KMS-11 (cell line): ENCODE measurements around the gene RPS3.

ENCODE experiments used
- H2AFZ ChIP-seq: fragments of 200-600 bp; sonication (generic); 2 replicates; pipeline ENCODE4 v1.6.1; 2016; ENCODE audit warnings: antibody characterized with exemption, mixed run types, low read depth
- H3K27ac ChIP-seq: fragments of 200-600 bp; sonication (generic); 2 replicates; pipeline ENCODE4 v1.6.1; 2016; ENCODE audit warnings: mild to moderate bottlenecking, mixed run types
- H3K27me3 ChIP-seq: fragments of 200-600 bp; sonication (generic); 2 replicates; pipeline ENCODE4 v1.6.1; 2017; ENCODE audit warnings: mild to moderate bottlenecking, low read depth, mixed run types, moderate library complexity; ENCODE audit not compliant: insufficient read depth
- H3K36me3 ChIP-seq: fragments of 200-600 bp; sonication (generic); 2 replicates; pipeline ENCODE4 v1.6.1; 2017; ENCODE audit warnings: mild to moderate bottlenecking, mixed run types; ENCODE audit not compliant: insufficient read depth
- H3K4me1 ChIP-seq: fragments of 200-600 bp; sonication (generic); 2 replicates; pipeline ENCODE4 v1.6.1; 2016; ENCODE audit warnings: mild to moderate bottlenecking, low read depth, mixed run types; ENCODE audit not compliant: poor library complexity, severe bottlenecking
- H3K4me2 ChIP-seq: fragments of 200-600 bp; sonication (generic); 2 replicates; pipeline ENCODE4 v1.7.0; 2016; ENCODE audit warnings: mild to moderate bottlenecking, mixed run types
- H3K4me3 ChIP-seq: fragments of 200-600 bp; sonication (generic); IDR thresholded peaks from 2 replicates; pipeline ENCODE4 v1.6.1; 2017; ENCODE audit warnings: low read depth, low read length, mixed read lengths; ENCODE audit not compliant: insufficient read depth
- H3K79me2 ChIP-seq: fragments of 200-600 bp; sonication (generic); 2 replicates; pipeline ENCODE4 v1.6.1; 2016; ENCODE audit warnings: low read depth, mixed run types; ENCODE audit not compliant: insufficient read depth
- H3K9ac ChIP-seq: fragments of 200-600 bp; sonication (generic); 2 replicates; pipeline ENCODE4 v1.6.1; 2016; ENCODE audit warnings: mild to moderate bottlenecking, mixed run types
- H4K20me1 ChIP-seq: fragments of 200-600 bp; sonication (generic); 2 replicates; pipeline ENCODE4 v1.6.1; 2016; ENCODE audit warnings: mild to moderate bottlenecking, mixed run types; ENCODE audit not compliant: insufficient read depth
- CTCF ChIP-seq: fragments of 200-600 bp; sonication (generic); conservative IDR thresholded peaks from 2 replicates; pipeline ENCODE4 v1.6.1; 2017; ENCODE audit warnings: low read depth, mild to moderate bottlenecking, antibody characterized with exemption, low read length, moderate library complexity, mixed read lengths

Gene RPS3

GRCh38 chr11:75447415-75447814, 48.1 kb downstream of the RPS3 start:
- H3K79me2 ChIP-seq = no peaks in the 10 kb centered on the region
- H3K27ac ChIP-seq = no peak overlapping the region
- H3K9ac ChIP-seq = no peak overlapping the region
- no peaks in the 10 kb centered on the region for H4K20me1 ChIP-seq
- no peaks in the 10 kb centered on the region for H3K4me1 ChIP-seq
- no peak overlapping the region for H3K4me3 ChIP-seq
- H3K4me2 ChIP-seq = no peak overlapping the region
- H2AFZ ChIP-seq = no peak overlapping the region
- no peak for TF ChIP-seq CTCF
- H3K27me3 ChIP-seq = no peaks in the 10 kb centered on the region
- no peaks in the 10 kb centered on the region for H3K36me3 ChIP-seq

- no peak for TF ChIP-seq CTCF
- H3K9ac ChIP-seq = no peak overlapping the region
- H4K20me1 ChIP-seq = no peaks in the 10 kb centered on the region
- no peak overlapping the region for H2AFZ ChIP-seq
- H3K27me3 ChIP-seq = no peaks in the 10 kb centered on the region
- H3K36me3 ChIP-seq = no peaks in the 10 kb centered on the region
- H3K4me1 ChIP-seq = no peaks in the 10 kb centered on the region
- no peak overlapping the region for H3K27ac ChIP-seq
- H3K79me2 ChIP-seq = no peaks in the 10 kb centered on the region
- H3K4me2 ChIP-seq = no peak overlapping the region
- no peak overlapping the region for H3K4me3 ChIP-seq
Measured at GRCh38 chr11:75449271-75449670, 50.0 kb downstream of the RPS3 start.

GRCh38 chr11:75449776-75450175, 50.5 kb downstream of the RPS3 start:
- Histone ChIP-seq H3K4me2 (no peak overlapping the region), H3K36me3 (no peaks in the 10 kb centered on the region), H3K4me1 (no peaks in the 10 kb centered on the region), H4K20me1 (no peaks in the 10 kb centered on the region), H3K27me3 (no peaks in the 10 kb centered on the region), H3K27ac (no peak overlapping the region), H3K79me2 (no peaks in the 10 kb centered on the region), H2AFZ (no peak overlapping the region), H3K4me3 (no peak overlapping the region), H3K9ac (no peak overlapping the region)
- TF ChIP-seq CTCF = no peak

- H3K9ac ChIP-seq = no peak overlapping the region
- no peak overlapping the region for H2AFZ ChIP-seq
- H3K79me2 ChIP-seq = no peaks in the 10 kb centered on the region
- no peak for TF ChIP-seq CTCF
- H3K4me3 ChIP-seq = no peak overlapping the region
- no peaks in the 10 kb centered on the region for H4K20me1 ChIP-seq
- H3K36me3 ChIP-seq = no peaks in the 10 kb centered on the region
- no peak overlapping the region for H3K4me2 ChIP-seq
- no peaks in the 10 kb centered on the region for H3K27me3 ChIP-seq
- H3K4me1 ChIP-seq = no peaks in the 10 kb centered on the region
- no peak overlapping the region for H3K27ac ChIP-seq
Measured at GRCh38 chr11:75450236-75450635, 50.9 kb downstream of the RPS3 start.
